ENCODE data around the gene ALKBH6. TPM values are rescaled to one million over a fixed set of nuclear protein-coding genes. Genes with fewer than 3 reads are reported as not detected.

Gene ALKBH6
- total and polyA plus RNA-seq, 10 of the 15 experiments (the other 5 are each of a cell fraction or from before 2014, with no cell fraction given), result 1.2 to 56.5 (median 36.1) TPM

- intact Hi-C loops (cut with micrococcal nuclease; ENCODE audit: unreplicated experiment), result no loop called here
- no peak overlapping the region for H3K9ac ChIP-seq (ENCODE audit: control insufficient read depth, insufficient read depth, low read length)
- no peak for TF ChIP-seq NFYA (IDR thresholded peaks at IDR 0.05; ENCODE audit: borderline replicate concordance, low read depth, low read length)
- no peak for TF ChIP-seq ZNF217 (IDR thresholded peaks at IDR 0.05)
- TF ChIP-seq TCF7 (IDR thresholded peaks at IDR 0.05; ENCODE audit: borderline replicate concordance), result no peak
- no peak for TF ChIP-seq SMC3 (IDR thresholded peaks at IDR 0.05; ENCODE audit: borderline replicate concordance, low read length)
- no peak for TF ChIP-seq SUPT20H (IDR thresholded peaks at IDR 0.05; ENCODE audit: borderline replicate concordance, control insufficient read depth, low read depth, low read length)
- TF ChIP-seq IRF3 (IDR thresholded peaks at IDR 0.05), result no peak
- TF ChIP-seq ZBTB40 (IDR thresholded peaks at IDR 0.05; ENCODE audit: borderline replicate concordance), result no peak
- H3K9me3 ChIP-seq (replicated peaks; ENCODE audit: control insufficient read depth, insufficient read depth, low read length), result no peaks in the 10 kb centered on the region
- WGBS (ENCODE audit: insufficient coverage, insufficient replicate concordance, low lambda C conversion rate, missing lambda C conversion rate), result 99% methylated on average over 20 of the region's 22 CpGs
- ChIA-PET POLR2A (no interaction called here), SMC1A (ENCODE audit: uncharacterized antibody, unreplicated experiment) (no interaction called here), CTCF (no interaction called here), RAD21 (ENCODE audit: unreplicated experiment) (interaction anchor here (0.7 kb wide), 1 partner anchor 1033 kb away, joined by 3 read pairs; no protein-coding TSS in a partner anchor)
- peaks cover 7% of the 10 kb centered on the region for H3K79me2 ChIP-seq (ENCODE audit: control insufficient read depth, insufficient read depth, low read length)
- H2AFZ ChIP-seq (ENCODE audit: control insufficient read depth, low read depth, low read length), result no peak overlapping the region
- no peak for DNase-seq (ENCODE audit: low read depth, low spot score)
- no peak overlapping the region for H3K27ac ChIP-seq (ENCODE audit: control insufficient read depth, insufficient read depth)
- in situ Hi-C loops (cut with MboI), result no loop called here
- no peaks in the 10 kb centered on the region for H3K4me1 ChIP-seq (ENCODE audit: control insufficient read depth, insufficient read depth, low read length)
- ATAC-seq, result no peak
- no peak overlapping the region for H3K4me2 ChIP-seq (ENCODE audit: control insufficient read depth, insufficient read depth)
- no peak overlapping the region for H3K4me3 ChIP-seq
- no peaks in the 10 kb centered on the region for H3K27me3 ChIP-seq (replicated peaks in 1 of 2; ENCODE audit: control insufficient read depth in 2 of 2, insufficient read depth in 2 of 2, low read length in 1 of 2)
- H3K36me3 ChIP-seq (ENCODE audit: control insufficient read depth in 2 of 2, insufficient read depth in 2 of 2, low read length in 1 of 2), result peaks cover 0 to 5% of the 10 kb centered on the region in 2 experiments; a peak in 3 of 4 replicates
- H4K20me1 ChIP-seq (ENCODE audit: control insufficient read depth, insufficient read depth), result no peaks in the 10 kb centered on the region
- FAIRE-seq, result no peak
- no TSS peak for BruUV-seq (replicated peaks)
Observed at GRCh38 chr19:36019061-36019670, 5.2 kb upstream of the ALKBH6 start.
